SKM-1 (cell line): ENCODE data around the gene MRPL47.
A peak's percentile ranks its signal among the peaks of the same experiment; 100 is the strongest.
"Not testable (repeated sequence)": the region's sequence is repeated elsewhere in the genome, so short reads cannot be mapped to it uniquely, and the experiment has no call there.

ENCODE experiments used
- DNase-seq: peaks from one replicate; lab custom pipeline; 2025; ENCODE audit not compliant: unreplicated experiment; lab: John Stamatoyannopoulos, UW

MRPL47 gene

GRCh38 chr3:179604321-179605078 lies at the start of gene MRPL47, which contains the start of gene NDUFB5:
Gene MRPL47, minus strand, starts transcription at chr3:179604638. Its CDS starts 14 bp downstream, at chr3:179604624.
Gene NDUFB5, plus strand, starts transcription at chr3:179604794. Its CDS starts 22 bp downstream, at chr3:179604816.
- peak; percentile 91 for DNase-seq

DNA sequence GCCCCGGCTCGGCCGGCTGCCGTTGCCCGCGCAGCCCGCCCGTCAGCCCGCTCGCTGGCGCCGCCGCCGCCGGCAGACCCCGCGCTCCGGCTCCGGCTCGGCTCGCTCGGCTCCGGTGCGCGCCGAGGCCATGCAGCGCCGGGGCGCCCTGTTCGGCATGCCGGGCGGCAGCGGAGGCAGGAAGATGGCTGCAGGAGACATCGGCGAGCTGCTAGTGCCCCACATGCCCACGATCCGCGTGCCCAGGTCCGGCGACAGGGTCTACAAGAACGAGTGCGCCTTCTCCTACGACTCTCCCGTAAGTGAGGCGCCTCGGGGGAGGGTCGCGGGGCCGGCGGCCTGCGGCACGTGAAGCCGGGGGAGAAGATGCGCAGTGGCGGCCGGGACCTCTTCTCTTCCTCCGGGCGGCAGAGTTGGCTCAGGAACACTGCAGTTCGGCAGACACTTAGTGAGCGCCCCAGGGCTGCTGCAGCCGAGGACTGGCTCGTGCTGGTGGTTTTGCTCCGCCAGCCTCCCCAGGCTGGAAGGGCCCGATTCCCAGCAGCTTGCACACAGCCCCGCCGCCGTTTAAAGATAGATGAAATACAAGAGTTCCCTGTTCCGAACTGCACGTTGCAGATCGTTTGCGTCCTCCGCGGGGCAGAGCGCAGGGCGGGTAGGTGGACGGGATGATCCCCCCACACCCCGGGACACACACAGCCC lies 48.8 kb upstream of the MRPL47 start:
- DNase-seq = no peak

GRCh38 chr3:179652447-179653095 lies 48.1 kb upstream of the MRPL47 start, which contains the start of gene USP13:
Gene USP13, plus strand, starts transcription at chr3:179653040. Its CDS starts 186 bp downstream, at chr3:179653226.
- peak; percentile 13 for DNase-seq

DNA sequence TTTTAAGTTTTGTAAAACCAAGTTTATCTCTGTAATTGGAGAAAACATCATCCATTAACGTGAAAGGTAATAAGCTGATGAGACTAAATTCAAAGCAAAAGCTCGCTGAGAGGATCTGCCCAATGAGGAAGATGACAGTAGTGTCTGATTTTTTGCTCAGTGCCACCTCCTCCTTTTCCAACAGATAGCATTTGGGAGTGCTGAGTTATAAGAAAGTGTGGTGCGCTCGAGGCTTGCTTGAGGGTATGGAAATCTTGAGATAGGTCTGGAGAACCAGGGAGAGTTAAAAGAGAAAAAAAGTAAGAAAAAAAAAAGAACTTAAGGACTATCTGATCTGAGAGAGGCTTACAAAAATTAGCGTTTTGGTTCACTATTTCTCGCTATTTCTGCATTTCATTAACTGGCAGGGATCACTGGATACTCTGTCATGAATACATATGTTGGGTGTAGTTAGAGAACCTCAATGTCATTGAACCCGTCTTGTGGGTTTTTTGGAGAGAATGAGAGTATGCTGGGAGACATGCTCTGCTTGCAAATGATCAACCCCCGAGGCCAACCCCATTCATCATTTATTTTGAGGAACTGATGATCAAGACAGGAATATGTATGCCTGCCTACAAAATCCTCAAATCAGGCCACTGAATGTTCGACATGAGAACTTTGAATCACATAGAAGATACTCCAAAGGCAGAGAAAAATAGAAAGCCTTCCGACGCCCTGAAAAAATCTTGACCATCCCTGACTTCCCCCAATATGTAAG lies 47.4 kb upstream of the MRPL47 start:
- DNase-seq = no peak

- DNase-seq = no peak
Observed at GRCh38 chr3:179646177-179646576, 41.7 kb upstream of the MRPL47 start.

- not testable (repeated sequence) for DNase-seq
Observed at GRCh38 chr3:179643837-179644236, 39.4 kb upstream of the MRPL47 start.

- DNase-seq = no peak
Observed at GRCh38 chr3:179642871-179643270, 38.4 kb upstream of the MRPL47 start.

DNA sequence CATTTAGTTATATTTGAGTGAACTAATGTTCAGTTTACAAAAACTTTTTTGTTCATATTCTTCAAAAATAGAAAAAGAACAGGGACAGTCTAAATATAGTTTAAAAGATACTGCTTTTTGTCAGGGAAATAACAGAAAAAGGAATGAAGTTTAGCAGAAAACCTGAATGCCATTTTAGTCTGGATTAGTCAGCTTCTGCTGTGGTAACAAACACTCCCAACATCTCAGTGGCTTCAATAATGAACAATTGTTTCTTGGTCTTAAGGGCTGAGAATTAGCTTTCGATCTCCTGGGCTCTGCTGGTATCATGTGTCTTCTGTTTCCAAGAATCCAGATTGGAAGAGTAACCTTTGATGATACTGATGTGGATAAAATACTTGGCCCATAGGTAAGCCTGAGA lies 36.0 kb upstream of the MRPL47 start:
- no peak for DNase-seq

- no peak for DNase-seq
Observed at GRCh38 chr3:179630753-179631451, 26.5 kb upstream of the MRPL47 start.

- no peak for DNase-seq
Observed at GRCh38 chr3:179624451-179624850, 20.0 kb upstream of the MRPL47 start.

DNA sequence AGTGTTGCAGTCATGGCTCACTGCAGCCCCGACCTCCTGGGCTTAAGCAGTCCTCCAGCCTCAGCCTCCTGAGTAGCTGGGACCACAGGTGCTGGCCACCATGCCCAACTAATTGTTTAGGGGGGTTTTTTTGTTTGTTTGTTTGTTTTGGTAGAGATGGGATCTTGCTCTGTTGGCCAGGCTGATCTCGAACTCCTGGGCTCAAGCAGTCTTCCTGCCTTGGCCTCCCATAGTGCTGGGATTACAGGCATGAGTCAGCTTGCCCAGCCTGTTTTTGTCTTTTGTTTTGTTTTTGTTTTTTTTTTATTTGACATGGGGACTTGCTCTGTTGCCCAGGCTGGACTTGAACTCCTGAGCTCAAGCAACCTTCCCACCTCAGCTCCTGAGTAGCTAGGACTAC lies 17.6 kb upstream of the MRPL47 start:
- DNase-seq = no peak

GRCh38 chr3:179615458-179616173 lies 11.2 kb upstream of the MRPL47 start:
- DNase-seq = no peak

GRCh38 chr3:179613807-179614206 lies 9.4 kb upstream of the MRPL47 start:
- no peak for DNase-seq

GRCh38 chr3:179610066-179610465 lies 5.6 kb upstream of the MRPL47 start:
- no peak for DNase-seq

- DNase-seq = no peak
Observed at GRCh38 chr3:179608931-179609720, 4.7 kb upstream of the MRPL47 start.

DNA sequence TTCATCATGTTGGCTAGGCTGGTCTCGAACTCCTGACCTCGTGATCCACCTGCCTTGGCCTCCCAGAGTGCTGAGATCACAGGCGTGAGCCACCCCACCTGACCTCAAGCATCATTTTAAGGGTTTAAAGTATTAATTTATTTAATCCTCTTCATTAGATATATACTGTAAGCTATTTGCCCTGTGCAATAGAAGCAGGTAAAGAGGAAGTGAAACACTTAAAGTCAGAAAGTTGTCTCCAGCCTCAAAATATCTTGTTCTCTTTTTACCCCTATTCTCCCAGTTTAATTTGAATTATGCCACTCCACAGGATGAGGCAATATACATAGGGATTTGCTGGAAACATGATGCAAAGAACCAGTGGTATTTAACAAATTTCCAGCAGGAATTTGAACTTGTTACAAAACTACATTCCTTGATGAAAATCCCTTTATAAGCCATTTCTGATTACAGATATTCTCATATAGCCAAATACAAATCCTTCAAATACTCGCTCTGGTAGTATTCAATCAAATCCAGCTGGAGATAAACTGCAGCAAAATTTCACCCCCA lies 2.2 kb upstream of the MRPL47 start:
- DNase-seq = peak; percentile 2

DNA sequence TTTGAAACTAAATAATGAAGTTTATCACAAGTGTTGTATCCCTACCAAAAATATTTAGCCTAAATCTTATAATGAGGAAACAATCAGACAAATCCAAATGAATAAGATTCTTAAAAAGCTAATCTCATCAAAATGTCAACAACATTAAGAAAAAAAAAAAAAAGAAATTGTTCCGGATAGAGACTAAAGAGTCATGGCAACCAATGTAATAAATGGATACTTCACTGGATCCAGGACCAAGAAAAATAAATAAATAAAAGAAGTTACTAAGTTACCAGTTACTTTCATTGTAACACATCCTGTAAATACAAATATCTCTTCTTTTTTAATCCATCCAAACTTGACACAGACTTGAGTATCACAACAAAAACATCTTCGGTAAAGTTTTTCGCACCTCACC lies 607 bp downstream of the MRPL47 start:
- peak; percentile 44 for DNase-seq

DNA sequence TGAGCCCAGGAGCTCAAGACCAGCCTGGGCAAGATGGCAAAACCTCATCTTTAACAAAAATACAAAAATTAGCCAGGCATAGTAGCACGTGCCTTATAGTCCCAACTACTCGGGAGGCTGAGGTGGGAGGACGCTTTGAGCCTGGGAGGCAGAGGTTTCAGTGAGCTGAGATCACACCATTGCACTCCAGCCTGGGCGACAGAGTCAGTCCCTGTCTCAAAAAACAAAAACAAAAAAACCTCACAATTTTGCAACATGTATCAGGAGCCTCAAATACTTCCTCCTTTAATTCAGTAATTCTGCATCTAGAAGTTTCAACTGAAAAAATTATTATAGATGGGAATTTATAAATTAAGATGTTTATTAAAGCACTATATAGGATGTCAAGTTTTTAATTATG lies 1.1 kb downstream of the MRPL47 start:
- no peak for DNase-seq

GRCh38 chr3:179599531-179599930 lies 4.9 kb downstream of the MRPL47 start:
- DNase-seq = no peak
